Measurements from ENCODE around the gene OR2K2. TPM values are rescaled to one million over a fixed set of nuclear protein-coding genes. Genes with fewer than 3 reads are reported as not detected.

Gene OR2K2, protein sequence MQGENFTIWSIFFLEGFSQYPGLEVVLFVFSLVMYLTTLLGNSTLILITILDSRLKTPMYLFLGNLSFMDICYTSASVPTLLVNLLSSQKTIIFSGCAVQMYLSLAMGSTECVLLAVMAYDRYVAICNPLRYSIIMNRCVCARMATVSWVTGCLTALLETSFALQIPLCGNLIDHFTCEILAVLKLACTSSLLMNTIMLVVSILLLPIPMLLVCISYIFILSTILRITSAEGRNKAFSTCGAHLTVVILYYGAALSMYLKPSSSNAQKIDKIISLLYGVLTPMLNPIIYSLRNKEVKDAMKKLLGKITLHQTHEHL
- not detected in 2 replicates for total RNA-seq (ENCODE audit: low replicate concordance)

DNA sequence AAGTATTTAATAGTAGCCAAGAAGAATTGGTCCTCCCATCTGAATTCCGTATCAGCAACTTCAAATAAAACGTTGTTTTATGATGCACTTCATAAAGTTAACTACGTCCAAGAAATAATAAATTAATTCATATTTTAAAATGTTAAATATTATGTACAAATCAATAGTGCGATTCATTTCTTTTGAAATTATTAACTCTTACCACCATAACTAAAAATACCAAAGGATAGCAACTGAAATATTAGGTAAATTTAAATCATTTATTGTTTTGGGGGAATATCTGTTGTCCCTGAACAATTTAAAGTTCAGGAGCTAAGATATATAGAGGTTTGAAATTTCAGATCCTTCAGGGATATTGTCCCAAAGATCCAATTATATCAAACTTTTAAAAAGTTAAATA is at the start of gene OR2K2:
TSS of gene OR2K2 (minus strand) at position 101 of the 400 bp plus-strand sequence. CDS start 1,791 bp downstream, outside the sequence.
- Mint-ChIP-seq H3K36me3 (no peaks in the 10 kb centered on the region), H3K27ac (no peak within 1 kb of the TSS), H3K4me3 (no peak within 1 kb of the TSS), H3K9me3 (no peaks in the 10 kb centered on the region), H3K4me1 (no peaks in the 10 kb centered on the region), H3K27me3 (ENCODE audit: insufficient read depth, low read depth) (no peaks in the 10 kb centered on the region)
- Histone ChIP-seq H3K27ac (no peak within 1 kb of the TSS), H2AFZ (replicated peaks) (no peak within 1 kb of the TSS), H3K4me2 (no peak within 1 kb of the TSS), H3K4me1 (no peaks in the 10 kb centered on the region), H3K9me3 (ENCODE audit: low read depth) (no peaks in the 10 kb centered on the region), H4K20me1 (ENCODE audit: low read depth) (no peaks in the 10 kb centered on the region), H3K27me3 (no peaks in the 10 kb centered on the region), H3F3A (ENCODE audit: low read depth) (no peaks in the 10 kb centered on the region), H3K9ac (no peak within 1 kb of the TSS), H3K4me3 (no peak within 1 kb of the TSS), H3K79me2 (ENCODE audit: low read depth) (no peaks in the 10 kb centered on the region), H3K36me3 (no peaks in the 10 kb centered on the region)
- DNase-seq (ENCODE audit: low spot score), result no peak
- TF ChIP-seq, protein P1, sequence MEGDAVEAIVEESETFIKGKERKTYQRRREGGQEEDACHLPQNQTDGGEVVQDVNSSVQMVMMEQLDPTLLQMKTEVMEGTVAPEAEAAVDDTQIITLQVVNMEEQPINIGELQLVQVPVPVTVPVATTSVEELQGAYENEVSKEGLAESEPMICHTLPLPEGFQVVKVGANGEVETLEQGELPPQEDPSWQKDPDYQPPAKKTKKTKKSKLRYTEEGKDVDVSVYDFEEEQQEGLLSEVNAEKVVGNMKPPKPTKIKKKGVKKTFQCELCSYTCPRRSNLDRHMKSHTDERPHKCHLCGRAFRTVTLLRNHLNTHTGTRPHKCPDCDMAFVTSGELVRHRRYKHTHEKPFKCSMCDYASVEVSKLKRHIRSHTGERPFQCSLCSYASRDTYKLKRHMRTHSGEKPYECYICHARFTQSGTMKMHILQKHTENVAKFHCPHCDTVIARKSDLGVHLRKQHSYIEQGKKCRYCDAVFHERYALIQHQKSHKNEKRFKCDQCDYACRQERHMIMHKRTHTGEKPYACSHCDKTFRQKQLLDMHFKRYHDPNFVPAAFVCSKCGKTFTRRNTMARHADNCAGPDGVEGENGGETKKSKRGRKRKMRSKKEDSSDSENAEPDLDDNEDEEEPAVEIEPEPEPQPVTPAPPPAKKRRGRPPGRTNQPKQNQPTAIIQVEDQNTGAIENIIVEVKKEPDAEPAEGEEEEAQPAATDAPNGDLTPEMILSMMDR (IDR thresholded peaks at IDR 0.05), result no peak
- TF ChIP-seq EZH2 (IDR thresholded peaks at IDR 0.05) (no peak), EZH2phosphoT487 (IDR thresholded peaks at IDR 0.05) (no peak)

DNA sequence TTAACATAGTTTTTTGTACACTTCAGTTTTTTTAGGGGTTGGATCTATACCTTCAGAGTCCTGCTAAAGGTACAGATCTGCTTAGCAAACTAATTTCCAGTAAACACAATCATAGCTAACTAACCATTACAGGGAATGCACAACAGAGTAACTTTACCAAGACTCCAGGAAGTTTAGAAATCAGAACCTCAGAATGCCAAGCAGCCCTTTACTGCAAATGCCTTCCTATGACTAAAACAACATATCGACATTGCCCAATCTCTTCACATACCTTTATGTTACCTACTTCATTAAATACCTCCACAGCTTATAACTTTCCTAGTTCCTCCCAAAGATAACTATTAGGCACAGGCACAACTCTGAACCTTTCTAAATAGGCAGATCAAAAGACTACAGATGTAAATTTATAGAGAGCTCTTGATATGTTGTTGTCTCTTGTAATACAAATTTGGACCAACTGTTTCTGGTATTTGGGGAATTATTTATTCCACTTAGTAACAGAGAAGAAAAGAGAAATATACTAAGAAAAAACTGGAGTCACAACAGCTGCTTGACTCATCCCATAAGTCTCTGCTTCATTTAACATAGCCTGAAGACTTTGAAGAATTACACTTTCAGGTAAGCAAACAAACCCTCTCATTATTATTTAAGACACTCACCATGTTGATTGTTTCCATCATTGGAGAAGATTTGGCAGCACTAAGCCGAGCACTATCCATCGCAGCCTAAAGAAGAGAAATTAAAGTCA is 46.0 kb upstream of the OR2K2 start:
- H3K9me3 Mint-ChIP-seq, result no peaks in the 10 kb centered on the region
- H3K36me3 Mint-ChIP-seq, result peaks cover 44% of the 10 kb centered on the region
- H3K27ac Mint-ChIP-seq, result no peak overlapping the region
- no peaks in the 10 kb centered on the region for H4K20me1 ChIP-seq (ENCODE audit: low read depth)
- H2AFZ ChIP-seq (replicated peaks), result no peak overlapping the region
- H3K27me3 Mint-ChIP-seq (ENCODE audit: insufficient read depth, low read depth), result no peaks in the 10 kb centered on the region
- no peak overlapping the region for H3K9ac ChIP-seq
- H3K27ac ChIP-seq, result no peak overlapping the region
- no peaks in the 10 kb centered on the region for H3K27me3 ChIP-seq
- H3K4me3 Mint-ChIP-seq, result no peak overlapping the region
- H3K79me2 ChIP-seq (ENCODE audit: low read depth), result no peaks in the 10 kb centered on the region
- peaks cover 7% of the 10 kb centered on the region for H3K36me3 ChIP-seq
- H3F3A ChIP-seq (ENCODE audit: low read depth), result no peaks in the 10 kb centered on the region
- no peak overlapping the region for H3K4me3 ChIP-seq
- no peaks in the 10 kb centered on the region for H3K9me3 ChIP-seq (ENCODE audit: low read depth)
- no peaks in the 10 kb centered on the region for H3K4me1 Mint-ChIP-seq
- TF ChIP-seq EZH2 (IDR thresholded peaks at IDR 0.05) (no peak), EZH2phosphoT487 (IDR thresholded peaks at IDR 0.05) (no peak)
- TF ChIP-seq, protein P1 (IDR thresholded peaks at IDR 0.05), result no peak
- no peak overlapping the region for H3K4me2 ChIP-seq
- H3K4me1 ChIP-seq, result no peaks in the 10 kb centered on the region
- DNase-seq (ENCODE audit: low spot score), result no peak

DNA sequence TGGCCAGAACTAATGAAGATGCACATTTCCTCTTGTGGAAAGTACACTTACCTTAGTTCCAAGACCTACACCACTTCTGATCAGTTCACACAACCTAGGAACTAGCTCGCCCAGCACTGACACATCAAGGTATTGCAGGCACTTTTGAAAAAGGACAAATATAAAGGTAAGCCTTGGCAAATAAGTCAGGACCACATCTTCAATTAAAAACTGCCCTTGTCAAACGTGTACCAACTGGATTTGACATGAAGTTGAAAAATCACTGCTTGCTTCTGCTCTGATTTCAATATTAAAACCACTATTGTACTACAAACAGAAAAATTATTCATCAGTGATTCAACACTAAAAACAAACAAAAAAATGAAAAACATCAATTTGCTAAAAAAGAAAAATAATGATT is 45.0 kb upstream of the OR2K2 start:
- H3K79me2 ChIP-seq (ENCODE audit: low read depth), result no peaks in the 10 kb centered on the region
- no peaks in the 10 kb centered on the region for H3K9me3 Mint-ChIP-seq
- DNase-seq (ENCODE audit: low spot score), result no peak
- no peak overlapping the region for H3K4me3 Mint-ChIP-seq
- H3K27ac ChIP-seq, result no peak overlapping the region
- no peaks in the 10 kb centered on the region for H3F3A ChIP-seq (ENCODE audit: low read depth)
- no peak overlapping the region for H2AFZ ChIP-seq (replicated peaks)
- H4K20me1 ChIP-seq (ENCODE audit: low read depth), result no peaks in the 10 kb centered on the region
- peaks cover 46% of the 10 kb centered on the region for H3K36me3 Mint-ChIP-seq
- no peak overlapping the region for H3K4me2 ChIP-seq
- H3K27me3 ChIP-seq, result no peaks in the 10 kb centered on the region
- no peak overlapping the region for H3K4me3 ChIP-seq
- H3K4me1 ChIP-seq, result no peaks in the 10 kb centered on the region
- no peaks in the 10 kb centered on the region for H3K4me1 Mint-ChIP-seq
- peaks cover 7% of the 10 kb centered on the region for H3K36me3 ChIP-seq
- H3K9me3 ChIP-seq (ENCODE audit: low read depth), result no peaks in the 10 kb centered on the region
- no peak overlapping the region for H3K9ac ChIP-seq
- no peak overlapping the region for H3K27ac Mint-ChIP-seq
- no peaks in the 10 kb centered on the region for H3K27me3 Mint-ChIP-seq (ENCODE audit: insufficient read depth, low read depth)
- TF ChIP-seq, protein P1 (IDR thresholded peaks at IDR 0.05), result no peak
- TF ChIP-seq EZH2 (IDR thresholded peaks at IDR 0.05), result no peak
- TF ChIP-seq EZH2phosphoT487 (IDR thresholded peaks at IDR 0.05), result no peak

Data from neural progenitor cell (in vitro differentiated cells).